GM12873 (cell line): ENCODE measurements around the gene KIRREL3.

Experiments
- TF ChIP-seq, protein P1 (sequence below): IDR thresholded peaks from 2 replicates; pipeline ENCODE4 v1.5.1; 2012; ENCODE audit warnings: low read depth, mild to moderate bottlenecking, moderate library complexity, low read length, control low read depth; ENCODE audit not compliant: insufficient read depth; ENCODE audit errors: missing control alignments

Gene KIRREL3

DNA sequence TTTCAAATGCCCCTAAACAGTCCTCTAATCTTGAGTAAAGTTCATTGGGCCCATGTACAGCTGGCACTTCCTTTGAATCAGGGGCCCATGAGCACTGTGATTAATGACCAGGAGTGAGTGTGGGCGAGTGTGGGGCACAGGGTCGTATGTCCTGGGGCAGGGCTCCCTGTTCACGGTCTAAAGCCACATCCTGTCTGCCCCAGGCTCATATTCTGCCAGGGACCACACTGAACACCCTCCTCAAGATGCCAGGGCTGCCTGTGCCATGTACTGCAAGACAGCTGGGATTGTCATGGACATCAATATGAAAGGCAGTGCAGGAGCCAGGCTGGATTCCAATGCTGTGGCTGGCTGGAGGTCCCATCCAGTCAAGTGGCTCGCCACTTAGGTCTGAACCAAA, 130.5 kb downstream of the KIRREL3 start:
- TF ChIP-seq, protein P1, sequence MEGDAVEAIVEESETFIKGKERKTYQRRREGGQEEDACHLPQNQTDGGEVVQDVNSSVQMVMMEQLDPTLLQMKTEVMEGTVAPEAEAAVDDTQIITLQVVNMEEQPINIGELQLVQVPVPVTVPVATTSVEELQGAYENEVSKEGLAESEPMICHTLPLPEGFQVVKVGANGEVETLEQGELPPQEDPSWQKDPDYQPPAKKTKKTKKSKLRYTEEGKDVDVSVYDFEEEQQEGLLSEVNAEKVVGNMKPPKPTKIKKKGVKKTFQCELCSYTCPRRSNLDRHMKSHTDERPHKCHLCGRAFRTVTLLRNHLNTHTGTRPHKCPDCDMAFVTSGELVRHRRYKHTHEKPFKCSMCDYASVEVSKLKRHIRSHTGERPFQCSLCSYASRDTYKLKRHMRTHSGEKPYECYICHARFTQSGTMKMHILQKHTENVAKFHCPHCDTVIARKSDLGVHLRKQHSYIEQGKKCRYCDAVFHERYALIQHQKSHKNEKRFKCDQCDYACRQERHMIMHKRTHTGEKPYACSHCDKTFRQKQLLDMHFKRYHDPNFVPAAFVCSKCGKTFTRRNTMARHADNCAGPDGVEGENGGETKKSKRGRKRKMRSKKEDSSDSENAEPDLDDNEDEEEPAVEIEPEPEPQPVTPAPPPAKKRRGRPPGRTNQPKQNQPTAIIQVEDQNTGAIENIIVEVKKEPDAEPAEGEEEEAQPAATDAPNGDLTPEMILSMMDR: no peak

DNA sequence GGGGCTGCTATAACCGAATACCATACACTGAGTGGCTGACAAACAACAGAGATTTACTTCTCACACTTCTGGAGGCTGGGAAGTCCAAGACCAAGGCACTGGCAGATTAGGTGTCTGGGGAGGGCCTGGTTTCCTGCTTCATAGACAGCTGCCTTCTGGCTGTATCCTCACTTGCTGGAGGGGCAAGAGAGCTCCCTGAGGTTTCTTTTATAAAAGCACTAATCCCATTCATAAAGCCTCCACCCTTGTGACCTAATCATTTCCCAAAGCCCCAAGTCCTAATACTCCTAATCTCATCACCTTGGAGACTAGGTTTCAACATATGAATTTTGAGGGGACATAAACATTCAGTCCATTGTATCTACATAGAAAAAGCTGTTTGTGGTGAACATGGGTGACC, 131.8 kb downstream of the KIRREL3 start:
- TF ChIP-seq, protein P1: no peak

DNA sequence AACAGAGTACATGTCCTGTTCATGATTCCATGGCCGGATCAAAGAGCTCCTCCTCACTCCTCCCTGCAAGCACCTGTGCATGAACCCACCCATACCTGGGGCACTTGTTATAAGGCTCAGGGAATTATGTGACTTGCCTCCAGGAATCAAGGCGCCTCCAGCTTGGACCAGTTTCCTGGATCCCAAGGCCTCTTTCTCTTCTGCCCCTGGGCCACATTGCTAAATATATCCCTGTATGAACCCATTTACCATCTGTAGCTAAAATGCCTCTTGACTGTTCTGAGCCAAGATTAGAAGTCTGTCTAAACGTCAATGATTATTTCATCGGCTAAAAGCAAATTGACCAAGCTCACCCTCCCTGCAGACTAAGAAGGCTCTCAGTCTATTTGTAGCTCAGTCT, 135.6 kb downstream of the KIRREL3 start:
- TF ChIP-seq, protein P1: no peak

DNA sequence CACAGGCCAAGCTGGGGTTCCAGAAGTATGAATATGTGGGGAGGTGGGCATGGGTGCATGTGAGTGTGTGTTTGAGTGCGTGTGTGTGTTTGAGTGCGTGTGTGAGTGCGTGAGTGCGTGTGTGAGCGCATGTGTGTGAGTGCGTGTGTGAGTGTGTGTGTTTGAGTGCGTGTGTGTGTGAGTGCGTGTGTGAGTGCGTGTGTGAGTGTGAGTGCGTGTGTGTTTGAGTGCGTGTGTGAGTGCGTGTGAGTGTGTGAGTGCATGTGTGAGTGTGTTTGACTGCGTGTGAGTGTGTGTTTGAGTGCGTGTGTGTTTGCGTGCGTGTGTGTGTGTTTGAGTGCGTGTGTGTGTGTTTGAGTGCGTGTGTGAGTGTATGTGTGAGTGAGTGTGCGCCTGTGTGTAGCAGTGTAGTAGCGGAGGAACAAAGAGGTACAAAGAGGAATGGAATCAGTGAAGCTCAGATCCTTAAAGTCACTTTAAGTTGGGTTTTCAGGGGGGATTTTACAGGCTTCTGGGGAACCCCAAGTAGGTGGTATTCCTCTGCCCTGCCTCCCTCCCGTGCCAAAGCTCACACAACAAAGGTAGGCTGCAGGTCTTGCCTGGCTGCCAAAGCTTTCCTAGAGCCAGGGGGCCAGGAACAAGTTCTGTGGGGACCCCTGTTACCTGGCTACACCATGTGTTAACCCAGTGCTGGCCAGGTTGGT, 137.1 kb downstream of the KIRREL3 start:
- TF ChIP-seq, protein P1: no peak

DNA sequence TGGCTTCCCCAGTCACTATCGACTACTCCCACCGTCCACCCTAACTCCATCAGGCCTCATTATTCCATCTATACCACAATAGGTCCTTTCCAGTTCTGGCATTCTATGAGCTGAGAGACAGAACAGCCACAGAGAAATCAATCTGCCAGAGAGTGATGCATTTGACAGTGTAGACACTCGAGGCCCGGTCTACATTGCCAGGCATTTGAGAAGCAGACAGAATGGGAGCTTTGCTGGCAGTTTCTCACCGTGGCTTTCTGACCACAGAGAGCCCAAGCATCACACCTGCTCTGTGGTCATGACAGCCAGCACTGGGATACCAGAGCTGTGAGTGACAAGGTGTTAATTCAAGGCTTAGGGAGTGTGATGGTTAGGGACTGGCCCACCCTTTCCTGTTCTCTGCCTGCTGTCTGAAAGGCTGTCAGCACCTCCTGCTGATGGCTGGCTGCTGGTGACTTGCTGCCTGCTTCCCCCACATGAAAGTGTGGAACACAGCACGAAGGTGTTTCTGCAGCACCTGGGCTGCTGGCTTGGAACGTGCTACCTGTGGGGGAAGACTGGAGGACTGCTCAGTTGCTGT, 137.8 kb downstream of the KIRREL3 start:
- TF ChIP-seq, protein P1: peak; percentile 12

DNA sequence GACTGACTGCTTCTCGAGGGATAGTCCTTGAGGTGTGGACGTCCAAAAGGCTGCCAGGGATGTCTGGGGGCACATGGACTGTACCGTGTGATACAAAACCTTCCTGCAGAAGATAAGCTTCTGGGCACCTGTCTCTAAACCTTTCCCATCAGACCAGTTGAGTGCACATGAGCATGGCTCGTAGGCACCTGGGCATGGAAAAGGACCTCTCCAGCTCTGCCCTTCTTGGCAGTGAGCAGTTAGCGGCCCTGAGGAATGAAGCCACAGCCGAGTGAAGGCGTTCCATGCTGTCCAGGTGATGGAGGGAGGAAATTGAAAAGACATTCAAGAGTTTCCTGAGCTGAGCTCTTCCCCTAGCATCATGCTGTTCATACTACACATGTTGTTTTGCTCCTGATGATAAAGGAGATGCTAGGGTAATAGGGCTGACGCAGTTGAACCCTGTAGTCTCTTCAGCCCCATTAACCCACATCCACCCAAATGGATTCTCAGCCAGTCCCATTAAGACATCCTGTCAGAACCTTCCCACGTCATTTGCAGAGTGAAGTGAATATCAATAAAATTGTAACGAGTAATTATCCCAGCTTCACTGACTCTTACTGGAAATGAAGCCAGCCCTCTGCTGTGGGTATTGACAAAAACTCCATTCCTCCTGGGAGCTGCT, 138.6 kb downstream of the KIRREL3 start:
- TF ChIP-seq, protein P1: no peak

DNA sequence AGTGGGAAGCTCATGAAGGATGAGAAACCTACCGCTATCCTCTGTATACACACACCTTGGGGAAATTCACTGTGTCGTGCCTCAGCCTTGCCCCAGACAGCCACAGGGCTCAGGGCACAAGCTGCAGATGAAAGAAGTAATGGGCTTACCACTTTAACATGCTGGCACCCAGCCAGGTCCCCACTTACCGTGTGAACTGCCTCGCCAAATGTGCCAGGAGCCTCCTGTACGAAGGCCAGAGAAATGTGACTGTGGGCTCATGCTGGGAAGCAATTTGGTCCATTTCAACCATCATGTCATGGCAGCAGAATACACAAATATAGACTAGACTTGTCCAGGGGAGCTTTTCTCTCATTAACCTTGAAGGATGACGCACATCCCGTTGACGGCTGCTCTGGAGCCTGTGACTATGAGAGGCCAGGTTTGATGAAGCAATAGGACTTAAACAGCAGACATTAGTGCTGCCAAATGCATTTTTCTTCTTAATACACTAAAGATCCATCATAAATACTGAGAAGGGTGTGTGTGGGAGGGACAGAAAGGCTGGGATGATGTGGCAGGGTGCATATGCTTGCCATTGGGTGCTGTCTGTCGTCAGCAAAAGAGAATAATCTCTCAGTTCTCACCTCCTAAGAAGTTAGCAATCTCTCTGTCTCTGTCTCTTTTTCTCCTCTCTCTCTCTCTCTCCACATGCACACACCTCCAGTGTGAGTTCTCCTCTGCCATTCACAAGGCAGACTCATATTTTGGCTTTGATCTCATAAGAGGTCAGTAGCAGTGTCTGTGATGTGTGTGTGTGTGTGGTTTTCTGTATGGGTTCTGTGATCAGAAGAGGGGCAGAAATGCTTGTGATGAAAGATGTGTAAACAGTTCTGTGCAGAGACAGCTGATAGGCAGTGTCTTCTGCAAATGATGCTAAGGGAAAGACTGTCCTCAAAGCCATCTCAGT, 142.4 kb downstream of the KIRREL3 start:
- TF ChIP-seq, protein P1: no peak
